ENCODE data around the gene SEMA3F. TPM values are rescaled to one million over a fixed set of nuclear protein-coding genes. Genes with fewer than 3 reads are reported as not detected.

SEMA3F gene
- total and polyA plus RNA-seq, 4 donors, result 27.8 to 54.3 (median 47.4) TPM

DNA sequence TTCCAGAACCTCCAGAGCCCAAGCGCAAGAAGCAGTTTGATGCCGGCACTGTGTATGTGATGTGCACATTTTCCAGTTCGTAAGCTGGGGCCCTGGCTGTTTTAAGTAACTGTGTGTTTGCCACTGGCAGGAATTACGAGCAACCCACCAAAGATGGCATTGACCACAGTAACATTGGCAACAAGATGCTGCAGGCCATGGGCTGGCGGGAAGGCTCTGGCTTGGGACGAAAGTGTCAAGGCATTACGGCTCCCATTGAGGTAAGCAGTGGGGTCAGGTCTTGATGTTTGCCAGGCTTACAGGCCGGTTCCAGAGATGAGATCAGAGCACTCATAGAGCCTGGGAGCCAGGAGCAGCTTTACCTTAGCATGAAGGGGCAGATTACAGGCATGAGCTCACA lies 38.0 kb upstream of the SEMA3F start:
- 94 to 96% methylated on average over 8 of the region's 8 CpGs for WGBS, 2 donors
- no peak overlapping the region for H3K4me3 ChIP-seq
- ATAC-seq (ENCODE audit: insufficient read depth, low FRiP score), result no peak

DNA sequence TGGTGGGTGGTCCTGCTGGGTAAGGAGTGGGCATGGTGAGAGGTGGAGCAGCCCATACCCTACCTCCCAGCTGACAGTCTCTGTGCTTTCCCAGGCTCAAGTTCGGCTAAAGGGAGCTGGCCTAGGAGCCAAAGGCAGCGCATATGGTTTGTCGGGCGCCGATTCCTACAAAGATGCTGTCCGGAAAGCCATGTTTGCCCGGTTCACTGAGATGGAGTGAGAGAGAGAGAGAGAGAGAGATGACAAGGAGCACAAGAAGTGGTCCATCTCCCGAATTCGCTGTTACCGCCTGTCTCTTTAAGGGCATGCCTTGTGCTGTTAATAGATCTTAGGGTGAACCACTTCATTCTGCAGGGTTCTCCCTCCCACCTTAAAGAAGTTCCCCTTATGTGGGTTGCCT lies 36.9 kb upstream of the SEMA3F start:
- Histone ChIP-seq H3K27me3 (ENCODE audit: control insufficient read depth in 3 of 3, insufficient read depth in 3 of 3, low read length in 2 of 3) (no peaks in the 10 kb centered on the region), H3K27ac (ENCODE audit: low read depth in 1 of 2, low read length in 1 of 2) (no peak overlapping the region), H3K4me1 (ENCODE audit: control insufficient read depth in 5 of 5, insufficient read depth in 5 of 5, low read length in 5 of 5) (peaks cover 0 to 6% (median 0%) of the 10 kb centered on the region in 5 donors), H3K4me3 (no peak overlapping the region), H3K36me3 (ENCODE audit: control insufficient read depth in 4 of 4, insufficient read depth in 4 of 4, low read length in 4 of 4) (peaks cover 53 to 72% (median 63%) of the 10 kb centered on the region in 4 donors), H3K9ac (ENCODE audit: insufficient read depth in 1 of 2, low read length in 2 of 2) (no peak overlapping the region), H3K9me3 (ENCODE audit: control insufficient read depth in 4 of 4, insufficient read depth in 3 of 4, low read length in 3 of 4) (no peaks in the 10 kb centered on the region)
- TF ChIP-seq, protein P1, sequence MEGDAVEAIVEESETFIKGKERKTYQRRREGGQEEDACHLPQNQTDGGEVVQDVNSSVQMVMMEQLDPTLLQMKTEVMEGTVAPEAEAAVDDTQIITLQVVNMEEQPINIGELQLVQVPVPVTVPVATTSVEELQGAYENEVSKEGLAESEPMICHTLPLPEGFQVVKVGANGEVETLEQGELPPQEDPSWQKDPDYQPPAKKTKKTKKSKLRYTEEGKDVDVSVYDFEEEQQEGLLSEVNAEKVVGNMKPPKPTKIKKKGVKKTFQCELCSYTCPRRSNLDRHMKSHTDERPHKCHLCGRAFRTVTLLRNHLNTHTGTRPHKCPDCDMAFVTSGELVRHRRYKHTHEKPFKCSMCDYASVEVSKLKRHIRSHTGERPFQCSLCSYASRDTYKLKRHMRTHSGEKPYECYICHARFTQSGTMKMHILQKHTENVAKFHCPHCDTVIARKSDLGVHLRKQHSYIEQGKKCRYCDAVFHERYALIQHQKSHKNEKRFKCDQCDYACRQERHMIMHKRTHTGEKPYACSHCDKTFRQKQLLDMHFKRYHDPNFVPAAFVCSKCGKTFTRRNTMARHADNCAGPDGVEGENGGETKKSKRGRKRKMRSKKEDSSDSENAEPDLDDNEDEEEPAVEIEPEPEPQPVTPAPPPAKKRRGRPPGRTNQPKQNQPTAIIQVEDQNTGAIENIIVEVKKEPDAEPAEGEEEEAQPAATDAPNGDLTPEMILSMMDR (IDR thresholded peaks at IDR 0.05; ENCODE audit: control extremely low read depth, extremely low read depth), result no peak
- 91 to 92% methylated on average over 10 of the region's 10 CpGs for WGBS, 2 donors
- no peak for DNase-seq
- no peak for ATAC-seq (ENCODE audit: insufficient read depth, low FRiP score)

More for the DNA sequence above, 38.0 kb upstream of the SEMA3F start:
- Histone ChIP-seq H3K4me1 (ENCODE audit: control insufficient read depth in 5 of 5, insufficient read depth in 5 of 5, low read length in 5 of 5) (no peaks in the 10 kb centered on the region), H3K27ac (ENCODE audit: low read depth in 1 of 2, low read length in 1 of 2) (no peak overlapping the region), H3K9ac (ENCODE audit: insufficient read depth in 1 of 2, low read length in 2 of 2) (no peak overlapping the region), H3K27me3 (ENCODE audit: control insufficient read depth in 3 of 3, insufficient read depth in 3 of 3, low read length in 2 of 3) (no peaks in the 10 kb centered on the region), H3K36me3 (ENCODE audit: control insufficient read depth in 4 of 4, insufficient read depth in 4 of 4, low read length in 4 of 4) (peaks cover 64 to 81% (median 73%) of the 10 kb centered on the region in 4 donors), H3K9me3 (ENCODE audit: control insufficient read depth in 4 of 4, insufficient read depth in 3 of 4, low read length in 3 of 4) (no peaks in the 10 kb centered on the region)
- no peak for DNase-seq
- TF ChIP-seq, protein P1 (IDR thresholded peaks at IDR 0.05; ENCODE audit: control extremely low read depth, extremely low read depth), result no peak

DNA sequence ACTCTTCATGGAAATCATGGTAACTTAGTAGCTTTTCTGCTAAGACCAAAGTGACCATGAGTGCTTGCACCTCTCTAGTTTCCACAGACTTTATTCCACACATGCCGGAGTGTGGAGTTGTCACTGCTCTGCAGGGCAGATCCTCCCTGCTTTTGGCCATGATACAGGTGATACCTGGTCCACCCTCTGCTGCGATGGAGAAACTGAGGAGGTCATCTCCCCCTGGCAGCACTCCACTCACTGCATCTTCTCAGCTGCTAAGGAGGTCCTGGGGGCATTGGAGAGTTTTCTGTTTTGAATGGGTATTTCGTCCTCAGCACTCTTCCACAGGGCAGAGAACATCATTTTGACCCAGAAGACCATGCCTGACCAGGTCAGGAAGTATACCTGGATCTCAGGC lies 35.3 kb upstream of the SEMA3F start:
- Histone ChIP-seq H3K4me3 (no peak overlapping the region), H3K4me1 (ENCODE audit: control insufficient read depth in 5 of 5, insufficient read depth in 5 of 5, low read length in 5 of 5) (peaks cover 0 to 13% (median 3%) of the 10 kb centered on the region in 5 donors), H3K9ac (ENCODE audit: insufficient read depth in 1 of 2, low read length in 2 of 2) (no peak overlapping the region), H3K9me3 (ENCODE audit: control insufficient read depth in 4 of 4, insufficient read depth in 3 of 4, low read length in 3 of 4) (no peaks in the 10 kb centered on the region), H3K27ac (ENCODE audit: low read depth in 1 of 2, low read length in 1 of 2) (no peak overlapping the region), H3K36me3 (ENCODE audit: control insufficient read depth in 4 of 4, insufficient read depth in 4 of 4, low read length in 4 of 4) (peaks cover 40 to 57% (median 51%) of the 10 kb centered on the region in 4 donors), H3K27me3 (ENCODE audit: control insufficient read depth in 3 of 3, insufficient read depth in 3 of 3, low read length in 2 of 3) (no peaks in the 10 kb centered on the region)
- 88 to 92% methylated on average over 3 of the region's 3 CpGs for WGBS, 2 donors
- ATAC-seq (ENCODE audit: insufficient read depth, low FRiP score) (no peak), DNase-seq (no peak)
- TF ChIP-seq, protein P1 (IDR thresholded peaks at IDR 0.05; ENCODE audit: control extremely low read depth, extremely low read depth), result no peak
